Endothelial cell of umbilical vein (primary cell): ENCODE measurements around the gene CACNA1E. TPM values are rescaled to one million over a fixed set of nuclear protein-coding genes. Genes with fewer than 3 reads are reported as not detected.

Source experiments
- BruUV-seq: library from RNA; stranded (reverse); fragments of 400-500 nt; replicated peaks from 2 replicates; lab custom pipeline; 2021; lab: Mats Ljungman, UMichigan
- CTCF ChIA-PET: fragments of 300-600, 350-600 bp; sonication (Branson Sonifier 250); formaldehyde crosslinking; loops from one replicate; lab custom pipeline; 2021; ENCODE audit warnings: antibody characterized with exemption, inconsistent platforms; lab: Charles Lee
- POLR2A ChIA-PET: fragments of 300-600, 350-600 bp; sonication (Branson Sonifier 250); formaldehyde crosslinking; loops from one replicate; lab custom pipeline; 2021; ENCODE audit warnings: antibody characterized with exemption, inconsistent platforms; lab: Charles Lee
- DNase-seq: peaks from one replicate; pipeline ENCODE4 v3.0.0-alpha.2; 2011; ENCODE audit warnings: low read depth, low spot score
- FAIRE-seq: peaks from 2 replicates; lab custom pipeline; 2011; peaks lifted over from hg19 to GRCh38; lab: Jason Lieb, UNC
- H2AFZ ChIP-seq: 2 replicates; pipeline ENCODE4 v1.6.0; 2012; ENCODE audit warnings: low read depth, low read length, control low read depth, inconsistent platforms
- H3K27ac ChIP-seq: 2 replicates; pipeline ENCODE4 v1.5.1; 2011; ENCODE audit warnings: low read depth, mild to moderate bottlenecking, control low read depth, low read length, moderate library complexity; ENCODE audit not compliant: insufficient read depth
- H3K27me3 ChIP-seq, 2 experiments: 2 replicates each; pipeline versions ENCODE4 v1.6.0 to v1.6.1; 2011; ENCODE audit warnings: low read length in 2 of 2, mixed read lengths in 1 of 2; ENCODE audit not compliant: control insufficient read depth in 2 of 2, insufficient read depth in 2 of 2
- H3K36me3 ChIP-seq, 2 experiments: 2 replicates in 1 of 2; 3 replicates in 1 of 2; pipeline ENCODE4 v1.5.1; 2011; ENCODE audit warnings: low read length in 2 of 2, mild to moderate bottlenecking in 1 of 2, moderate library complexity in 1 of 2; ENCODE audit not compliant: control insufficient read depth in 2 of 2, insufficient read depth in 2 of 2; ENCODE audit errors: extremely low read depth in 1 of 2
- H3K4me1 ChIP-seq: 3 replicates; pipeline ENCODE4 v1.5.1; 2011; ENCODE audit warnings: mild to moderate bottlenecking, low read length; ENCODE audit not compliant: control insufficient read depth, insufficient read depth; ENCODE audit errors: extremely low read depth
- H3K4me2 ChIP-seq: 2 replicates; pipeline ENCODE4 v1.6.1; 2011; ENCODE audit warnings: low read length, control low read depth, mixed read lengths; ENCODE audit not compliant: insufficient read depth
- H3K4me3 ChIP-seq, 3 experiments: fragments of 200-600 bp in 1 of 3; sonication (generic), shearing (Covaris generic) in 1 of 3; replicated peaks in 1 of 3; 2 replicates each; pipeline ENCODE4 v1.5.1; 2011 to 2016; ENCODE audit warnings: control low read depth in 3 of 3, low read length in 3 of 3, mild to moderate bottlenecking in 2 of 3, inconsistent platforms in 1 of 3, low read depth in 1 of 3, moderate library complexity in 1 of 3; ENCODE audit not compliant: insufficient read depth in 1 of 3
- H3K79me2 ChIP-seq: 2 replicates; pipeline ENCODE4 v1.6.0; 2012; ENCODE audit warnings: low read length, inconsistent platforms; ENCODE audit not compliant: control insufficient read depth, insufficient read depth
- H3K9ac ChIP-seq: replicated peaks from 2 replicates; pipeline ENCODE3; 2011; ENCODE audit warnings: low read length, control low read depth; ENCODE audit not compliant: insufficient read depth; ENCODE audit errors: extremely low read depth
- H3K9me1 ChIP-seq: replicated peaks from 3 replicates; pipeline ENCODE4 v1.6.0; 2011; ENCODE audit warnings: mild to moderate bottlenecking, low read length; ENCODE audit not compliant: control insufficient read depth, insufficient read depth; ENCODE audit errors: extremely low read depth
- H3K9me3 ChIP-seq: replicated peaks from 2 replicates; pipeline ENCODE4 v1.5.1; 2012; ENCODE audit warnings: low read length, inconsistent platforms; ENCODE audit not compliant: control insufficient read depth, insufficient read depth
- H4K20me1 ChIP-seq: replicated peaks from 2 replicates; pipeline ENCODE3; 2011; ENCODE audit warnings: mild to moderate bottlenecking, low read length; ENCODE audit not compliant: control insufficient read depth, insufficient read depth; ENCODE audit errors: extremely low read depth
- EZH2 ChIP-seq: IDR thresholded peaks from 2 replicates; pipeline ENCODE4 v1.6.1; 2012; ENCODE audit warnings: borderline replicate concordance, low read depth, mild to moderate bottlenecking, moderate library complexity, low read length, inconsistent platforms; ENCODE audit not compliant: severe bottlenecking
- FOS ChIP-seq: IDR thresholded peaks from 2 replicates; pipeline ENCODE4 v1.6.1; 2011; ENCODE audit warnings: mild to moderate bottlenecking, low read length, moderate library complexity, borderline replicate concordance; ENCODE audit not compliant: insufficient read depth
- GATA2 ChIP-seq: IDR thresholded peaks from 2 replicates; pipeline ENCODE4 v1.7.0; 2011; ENCODE audit warnings: low read depth, mild to moderate bottlenecking, moderate library complexity, mixed read lengths, low read length; ENCODE audit not compliant: insufficient read length, insufficient read depth
- JUN ChIP-seq: IDR thresholded peaks from 2 replicates; pipeline ENCODE4 v1.6.1; 2011; ENCODE audit warnings: borderline replicate concordance, low read depth; ENCODE audit not compliant: insufficient read length, insufficient read depth
- MYC ChIP-seq: IDR thresholded peaks from one replicate; pipeline ENCODE4 v1.6.1; 2011; ENCODE audit warnings: mild to moderate bottlenecking, low read depth, low read length
- POLR2A ChIP-seq: IDR thresholded peaks from 2 replicates; pipeline ENCODE4 v1.6.1; 2012; ENCODE audit warnings: low read depth, mild to moderate bottlenecking, control low read depth, low read length
- POLR2AphosphoS5 ChIP-seq: IDR thresholded peaks from 2 replicates; pipeline ENCODE4 v1.6.1; 2012; ENCODE audit warnings: low read depth, mild to moderate bottlenecking, control low read depth, low read length, moderate library complexity; ENCODE audit not compliant: insufficient read depth
- dilution Hi-C: fragments of 300-500 bp; cut with MboI; formaldehyde crosslinking; loops from one replicate; pipeline ENCODE4 v1.15.0; 2019; ENCODE audit warnings: low sequenced_read_pairs; ENCODE audit not compliant: extremely low pct_ligation_motif_present
- intact Hi-C: fragments of 100-400 bp; cut with micrococcal nuclease; formaldehyde crosslinking; loops from one replicate; pipeline ENCODE4 v1.10.0; 2022
- polyA plus RNA-seq, 4 experiments: library from polyadenylated mRNA; depleted of rRNA in 3 of 4; stranded (reverse) in 3 of 4; unstranded in 1 of 4; fragments of >200 nt; gene quantifications; 2 replicates each; pipeline versions ENCODE4 v1.2.1 to v1.2.3, GENCODE V29; 2011 to 2012; ENCODE audit warnings: missing spikeins in 1 of 4
- total RNA-seq: library from RNA; stranded (reverse); gene quantifications from 2 replicates; pipeline ENCODE4 v1.2.3, GENCODE V29; 2021
- TF ChIP-seq, protein P1 (sequence below): IDR thresholded peaks from 2 replicates; pipeline ENCODE4 v1.6.1; 2011; ENCODE audit not compliant: insufficient read depth, insufficient read length
- TF ChIP-seq, protein P2 (sequence below), 2 donors: IDR thresholded peaks; 1 replicate in 1 of 2; 2 replicates in 1 of 2; pipeline ENCODE4 v1.5.1; 2011; ENCODE audit warnings: low read length in 2 of 2, mild to moderate bottlenecking in 2 of 2, moderate library complexity in 2 of 2, control low read depth in 1 of 2, inconsistent platforms in 1 of 2, low read depth in 1 of 2; ENCODE audit not compliant: insufficient read depth in 1 of 2; ENCODE audit errors: extremely low read depth in 1 of 2

CACNA1E gene
- total and polyA plus RNA-seq, 2 donors (not counting 3 experiments of a cell fraction or from before 2014, with no cell fraction given) = not detected

DNA sequence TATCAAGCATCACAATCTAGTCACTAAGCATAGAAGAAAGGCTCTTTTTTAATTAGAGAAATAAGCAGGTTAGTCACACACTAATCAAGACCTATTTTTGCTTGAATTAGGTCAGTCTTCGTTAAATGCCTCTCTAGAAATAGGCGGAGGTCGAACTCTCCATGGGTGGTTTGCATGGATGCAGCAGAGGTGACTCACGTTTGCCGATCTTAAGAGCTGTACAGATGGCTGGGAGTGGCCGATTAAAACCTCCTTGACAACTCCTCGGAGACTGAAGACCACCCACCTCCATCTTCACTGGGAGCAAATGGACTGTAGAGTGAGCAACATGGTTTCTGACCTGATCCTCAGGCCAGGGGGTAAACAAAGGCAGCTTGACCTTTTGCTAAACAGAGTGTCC, 328.9 kb downstream of the CACNA1E start:
- Histone ChIP-seq H3K4me3 (no peak overlapping the region), H2AFZ (no peak overlapping the region), H3K4me1 (no peaks in the 10 kb centered on the region), H3K9me1 (no peaks in the 10 kb centered on the region), H3K36me3 (no peaks in the 10 kb centered on the region), H3K27me3 (no peaks in the 10 kb centered on the region), H4K20me1 (no peaks in the 10 kb centered on the region), H3K79me2 (no peaks in the 10 kb centered on the region), H3K4me2 (no peak overlapping the region), H3K27ac (no peak overlapping the region), H3K9ac (no peak overlapping the region), H3K9me3 (peaks cover 2% of the 10 kb centered on the region)
- POLR2A ChIA-PET = no interaction called here
- intact Hi-C loops (no loop called here), dilution Hi-C loops (no loop called here)
- DNase-seq (no peak), FAIRE-seq (no peak)
- TF ChIP-seq, protein P1, sequence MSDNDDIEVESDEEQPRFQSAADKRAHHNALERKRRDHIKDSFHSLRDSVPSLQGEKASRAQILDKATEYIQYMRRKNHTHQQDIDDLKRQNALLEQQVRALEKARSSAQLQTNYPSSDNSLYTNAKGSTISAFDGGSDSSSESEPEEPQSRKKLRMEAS = no peak
- TF ChIP-seq, protein P2, sequence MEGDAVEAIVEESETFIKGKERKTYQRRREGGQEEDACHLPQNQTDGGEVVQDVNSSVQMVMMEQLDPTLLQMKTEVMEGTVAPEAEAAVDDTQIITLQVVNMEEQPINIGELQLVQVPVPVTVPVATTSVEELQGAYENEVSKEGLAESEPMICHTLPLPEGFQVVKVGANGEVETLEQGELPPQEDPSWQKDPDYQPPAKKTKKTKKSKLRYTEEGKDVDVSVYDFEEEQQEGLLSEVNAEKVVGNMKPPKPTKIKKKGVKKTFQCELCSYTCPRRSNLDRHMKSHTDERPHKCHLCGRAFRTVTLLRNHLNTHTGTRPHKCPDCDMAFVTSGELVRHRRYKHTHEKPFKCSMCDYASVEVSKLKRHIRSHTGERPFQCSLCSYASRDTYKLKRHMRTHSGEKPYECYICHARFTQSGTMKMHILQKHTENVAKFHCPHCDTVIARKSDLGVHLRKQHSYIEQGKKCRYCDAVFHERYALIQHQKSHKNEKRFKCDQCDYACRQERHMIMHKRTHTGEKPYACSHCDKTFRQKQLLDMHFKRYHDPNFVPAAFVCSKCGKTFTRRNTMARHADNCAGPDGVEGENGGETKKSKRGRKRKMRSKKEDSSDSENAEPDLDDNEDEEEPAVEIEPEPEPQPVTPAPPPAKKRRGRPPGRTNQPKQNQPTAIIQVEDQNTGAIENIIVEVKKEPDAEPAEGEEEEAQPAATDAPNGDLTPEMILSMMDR (IDR thresholded peaks at IDR 0.05; ENCODE audit: extremely low read depth in 1 of 2, insufficient read depth in 1 of 2, low read depth in 1 of 2, low read length in 2 of 2) = no peak
- TF ChIP-seq EZH2 (no peak), POLR2A (no peak), GATA2 (no peak), JUN (no peak), POLR2AphosphoS5 (no peak), FOS (no peak), MYC (no peak)
- CTCF ChIA-PET = no interaction called here
- no TSS peak for BruUV-seq
